HG03108 (cell line): ENCODE measurements around the gene IPPK.

Experiments
- ATAC-seq: cut with Tn5 transposase; IDR thresholded peaks from one replicate; pipeline ENCODE4 v1.9.1; 2021; ENCODE audit warnings: moderate library complexity; ENCODE audit not compliant: unreplicated experiment

The IPPK gene

GRCh38 chr9:92696619-92697018, 26.7 kb upstream of the IPPK start:
- no peak for ATAC-seq

DNA sequence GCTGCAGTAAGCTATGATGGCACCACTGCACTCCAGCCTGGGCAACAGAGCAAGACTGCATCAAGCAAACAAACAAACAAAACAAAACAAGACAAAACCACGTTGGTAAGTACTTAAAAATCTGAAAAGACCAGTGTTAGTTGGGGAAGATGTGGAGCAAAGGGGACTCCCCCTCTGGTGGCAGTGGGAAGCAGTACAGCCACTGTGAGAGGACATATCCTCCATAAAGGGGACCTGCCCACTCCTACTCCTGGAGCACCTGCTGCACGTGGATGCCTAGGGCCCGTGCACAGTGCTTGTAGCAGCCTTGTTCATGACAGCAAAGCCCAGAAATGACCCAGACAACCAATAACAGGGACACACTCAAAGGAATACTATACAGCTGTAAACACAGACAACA, 17.0 kb upstream of the IPPK start:
- no peak for ATAC-seq

DNA sequence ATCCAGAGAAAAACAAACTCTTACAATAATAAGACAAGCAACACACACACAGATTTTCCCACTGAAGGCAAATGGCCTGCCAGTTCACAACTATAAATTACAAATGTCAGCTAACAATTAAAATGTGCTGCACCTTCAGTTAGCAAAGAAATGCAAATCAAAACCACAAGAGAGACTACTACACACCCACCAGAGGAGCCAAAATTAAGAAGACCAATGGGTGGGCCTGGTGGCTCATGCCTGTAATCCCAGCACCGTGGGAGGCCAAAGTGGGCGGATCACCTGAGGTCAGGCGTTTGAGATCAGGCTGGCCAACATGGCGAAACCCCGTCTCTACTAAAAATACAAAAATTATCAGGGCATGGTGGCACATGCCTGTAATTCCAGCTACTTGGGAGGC, 15.1 kb upstream of the IPPK start:
- no peak for ATAC-seq

DNA sequence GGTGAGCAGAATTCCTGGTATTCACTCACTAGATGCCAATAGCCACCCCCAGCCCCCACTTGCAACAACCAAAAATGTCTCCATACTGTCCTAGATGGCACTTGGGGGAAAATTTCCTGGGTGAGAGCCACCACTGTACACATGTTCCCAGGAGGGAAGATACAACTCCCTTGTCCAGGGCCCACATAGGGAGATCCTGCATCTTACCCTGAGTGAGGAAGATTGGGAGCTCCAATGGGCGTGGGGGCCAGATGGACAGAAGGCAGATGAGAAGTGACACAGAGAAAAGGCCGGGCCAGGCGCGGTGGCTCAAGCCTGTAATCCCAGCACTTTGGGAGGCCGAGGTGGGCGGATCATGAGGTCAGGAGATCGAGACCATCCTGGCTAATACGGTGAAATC, 12.3 kb upstream of the IPPK start:
- no peak for ATAC-seq

DNA sequence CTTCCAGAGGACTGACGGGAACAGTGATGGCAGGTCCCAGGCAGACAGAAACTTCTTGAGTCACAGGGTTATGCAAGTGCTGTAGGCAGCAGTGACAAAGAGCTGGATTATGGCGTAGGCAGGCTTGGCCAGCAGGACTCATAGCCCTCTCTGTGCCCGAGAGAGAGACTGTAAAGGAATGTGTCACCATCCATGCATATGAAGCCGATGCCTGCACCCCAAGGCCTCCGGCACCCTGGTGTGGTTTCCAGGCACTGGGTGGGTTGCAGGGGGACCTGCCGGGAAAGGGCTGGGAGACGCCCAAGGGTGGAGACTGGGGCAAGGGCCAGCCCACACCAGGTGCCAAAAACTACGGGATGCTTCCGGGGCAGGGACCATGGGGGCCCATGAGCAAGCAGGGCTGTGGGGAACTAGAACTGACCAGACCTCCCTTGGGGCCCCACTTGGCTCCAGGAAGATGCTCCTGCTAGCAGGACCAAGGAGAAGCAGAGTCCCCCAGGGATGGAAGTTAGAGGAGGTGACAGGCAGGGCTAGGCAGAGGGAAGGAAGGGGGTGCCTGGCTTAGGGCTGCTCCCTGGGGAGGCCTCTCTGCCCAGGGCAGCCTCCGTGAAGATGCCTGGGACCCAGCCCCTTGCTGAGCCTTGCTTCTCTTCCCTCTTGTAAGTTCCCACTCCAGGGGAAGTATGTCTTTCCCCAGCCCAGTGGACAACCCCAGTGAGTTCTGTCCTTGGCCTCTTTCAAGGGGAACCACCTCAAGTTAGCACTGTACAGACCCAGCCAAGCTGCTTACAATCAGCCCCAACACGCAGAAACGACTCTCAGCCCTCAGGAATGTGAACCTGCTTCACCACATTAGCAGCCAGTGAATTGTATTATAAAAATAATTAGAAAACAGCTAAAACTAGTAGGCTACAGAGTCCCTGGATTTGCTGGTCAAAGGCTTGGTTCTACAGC, 10.5 kb upstream of the IPPK start:
- no peak for ATAC-seq

DNA sequence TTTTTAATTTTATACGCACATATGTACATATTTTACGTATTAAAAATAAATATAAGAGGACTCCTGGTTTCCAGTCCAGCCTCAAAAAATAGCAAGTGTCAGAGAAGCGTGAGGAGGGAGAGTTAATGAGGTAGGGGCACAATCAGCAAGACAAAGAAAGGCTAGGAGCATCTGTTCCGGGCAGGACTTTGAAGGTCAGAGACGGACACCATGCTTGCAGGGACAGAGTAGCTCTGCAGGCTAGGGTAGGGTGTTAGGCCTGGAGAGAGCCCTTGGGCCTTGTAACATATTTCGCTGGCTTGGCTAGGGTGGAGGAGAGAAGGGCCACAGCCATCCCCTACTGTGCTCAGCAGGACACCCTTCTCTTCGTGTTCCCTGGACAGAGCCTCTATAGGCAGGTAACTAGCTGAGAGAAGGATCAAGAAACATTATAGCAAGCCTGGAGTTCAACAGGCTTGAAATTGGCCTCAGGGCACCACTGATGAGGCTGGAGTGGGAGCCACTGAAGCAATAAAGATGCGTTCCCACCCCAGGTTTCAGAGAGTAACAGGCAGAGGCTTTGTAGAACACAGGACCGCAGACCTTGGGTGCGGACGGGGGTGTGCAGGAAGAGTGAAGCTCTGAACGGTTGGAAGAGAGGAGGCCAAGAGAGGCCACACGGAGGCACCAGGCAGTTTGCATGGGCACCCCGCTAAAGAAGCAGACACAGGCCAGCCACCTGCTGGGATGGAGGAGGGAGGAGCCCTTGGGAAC, 9.7 kb upstream of the IPPK start:
- no peak for ATAC-seq

DNA sequence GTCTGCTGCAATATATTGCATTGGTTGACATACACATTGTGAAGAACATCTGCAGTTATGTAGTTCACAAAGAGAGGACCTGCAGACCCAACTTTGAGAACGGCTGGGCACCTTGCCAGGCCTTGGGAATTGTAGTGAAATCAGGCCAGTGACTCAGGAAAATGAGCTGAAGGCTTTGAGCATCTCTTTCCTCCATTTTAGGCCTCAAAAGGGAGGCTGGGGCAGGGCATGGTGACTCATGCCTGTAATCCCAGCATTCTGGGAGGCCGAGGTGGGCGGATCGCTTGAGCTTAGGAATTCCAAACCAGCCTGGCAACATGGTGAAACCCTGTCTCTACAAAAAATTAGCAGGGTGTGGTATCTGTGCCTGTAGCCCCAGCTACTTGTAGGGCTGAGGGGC, 1.4 kb upstream of the IPPK start:
- no peak for ATAC-seq

DNA sequence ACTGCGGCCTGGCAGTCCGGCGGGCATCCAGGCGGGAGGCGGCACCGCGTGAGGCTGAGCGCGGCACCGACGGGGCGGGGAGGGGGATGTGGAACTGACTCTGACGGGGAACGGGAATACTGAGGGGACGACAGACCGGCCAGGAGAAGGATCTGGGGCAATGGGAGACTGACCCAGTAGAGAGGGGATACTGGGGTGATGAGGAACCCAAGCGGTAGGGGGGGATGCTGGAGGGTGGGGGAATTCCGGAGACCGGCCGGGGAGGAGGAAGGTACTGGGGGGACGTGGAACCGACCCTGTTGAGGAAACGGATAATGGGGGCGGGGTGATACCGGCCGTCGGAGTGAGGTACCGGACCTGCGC, 423 bp downstream of the IPPK start:
- no peak for ATAC-seq

GRCh38 chr9:92668746-92669526, 995 bp downstream of the IPPK start:
- ATAC-seq = no peak

DNA sequence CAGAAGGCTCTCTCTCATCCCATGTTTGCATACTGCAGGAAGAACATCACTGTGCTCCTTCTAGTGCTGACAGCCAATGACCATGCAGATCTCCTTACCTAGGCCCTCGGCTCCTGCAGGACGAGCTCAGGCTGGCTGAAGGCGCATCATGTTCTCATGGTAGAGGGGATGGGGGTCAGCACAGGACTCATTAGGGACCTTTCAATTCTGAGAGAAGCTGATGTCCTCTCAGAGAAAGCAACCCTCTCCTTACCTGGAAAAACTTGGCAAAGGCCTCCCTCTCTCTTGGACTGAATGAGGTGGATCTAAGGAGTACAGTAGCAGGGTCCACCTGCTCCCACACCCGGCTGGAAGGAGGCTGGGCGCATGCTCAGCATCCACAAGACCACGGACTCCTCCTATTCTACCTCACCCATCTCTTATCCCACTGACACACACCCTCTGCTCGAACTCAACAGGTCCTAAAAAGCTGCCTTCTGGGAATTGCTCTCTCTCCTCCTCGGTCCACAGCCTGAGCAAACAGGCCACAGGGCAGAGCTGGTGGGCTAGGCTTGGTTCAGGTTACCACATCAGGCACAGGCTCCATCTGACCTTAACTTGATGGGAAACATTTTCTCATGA, 2.9 kb downstream of the IPPK start:
- no peak for ATAC-seq

- ATAC-seq = no peak
These were observed 3.7 kb downstream of the IPPK start for GRCh38 chr9:92666236-92666635.

- no peak for ATAC-seq
These were observed 4.1 kb downstream of the IPPK start for GRCh38 chr9:92665836-92666235.

DNA sequence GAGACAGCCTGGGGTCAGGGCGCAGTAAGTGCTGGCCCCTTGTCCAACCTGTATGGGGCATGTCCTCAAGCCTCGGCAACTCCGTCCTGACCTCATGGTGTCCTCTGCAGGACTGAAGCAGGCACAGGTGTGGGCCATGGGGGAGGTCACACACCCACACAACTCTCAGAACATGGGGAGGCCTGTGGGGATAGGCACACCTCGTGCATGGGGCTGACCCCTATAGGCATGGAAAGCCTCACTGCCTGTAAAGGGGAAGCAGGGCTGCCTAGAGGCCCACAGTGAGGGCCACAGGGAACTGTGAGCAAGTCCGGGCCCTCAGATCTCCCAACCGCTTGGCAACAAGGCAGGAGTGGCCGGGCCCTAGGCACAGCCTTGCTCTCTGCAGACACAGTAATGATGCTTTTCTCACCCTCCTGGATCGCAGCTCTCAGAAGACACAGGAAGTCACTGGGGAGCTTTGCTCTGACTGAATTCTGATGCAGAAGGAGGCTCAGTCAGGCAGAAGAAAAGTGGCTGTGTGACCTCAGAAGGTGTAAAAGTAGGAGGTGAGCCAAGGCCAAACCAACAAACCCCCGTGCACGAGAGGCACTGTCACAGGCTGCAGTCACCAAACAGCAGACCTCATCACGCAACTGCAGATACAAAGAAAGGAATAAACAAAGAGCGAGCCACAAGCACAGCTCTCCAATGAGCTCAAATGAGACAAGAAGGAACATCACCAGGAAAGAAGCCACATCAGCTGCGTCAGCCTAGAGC, 5.4 kb downstream of the IPPK start:
- ATAC-seq = no peak

DNA sequence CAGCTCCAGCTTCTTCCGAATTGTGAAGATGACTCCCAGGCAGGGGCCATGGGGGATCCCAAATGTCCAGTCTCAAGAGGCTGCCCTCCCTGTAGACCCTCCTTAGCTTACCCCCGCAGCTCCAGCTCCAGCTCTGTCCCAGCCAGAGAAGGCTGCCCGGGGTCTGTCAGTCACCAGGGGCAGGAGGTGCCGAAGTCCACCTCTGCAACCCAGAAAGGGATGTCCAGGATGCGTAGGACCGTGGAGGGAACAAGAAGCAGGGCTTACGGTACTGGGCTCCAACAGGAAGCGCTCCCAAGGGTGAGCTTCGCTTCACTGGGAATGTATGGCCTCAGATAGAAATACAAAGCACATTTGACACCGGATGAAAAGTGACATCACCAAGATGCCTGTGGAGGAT, 6.0 kb downstream of the IPPK start:
- ATAC-seq = no peak

DNA sequence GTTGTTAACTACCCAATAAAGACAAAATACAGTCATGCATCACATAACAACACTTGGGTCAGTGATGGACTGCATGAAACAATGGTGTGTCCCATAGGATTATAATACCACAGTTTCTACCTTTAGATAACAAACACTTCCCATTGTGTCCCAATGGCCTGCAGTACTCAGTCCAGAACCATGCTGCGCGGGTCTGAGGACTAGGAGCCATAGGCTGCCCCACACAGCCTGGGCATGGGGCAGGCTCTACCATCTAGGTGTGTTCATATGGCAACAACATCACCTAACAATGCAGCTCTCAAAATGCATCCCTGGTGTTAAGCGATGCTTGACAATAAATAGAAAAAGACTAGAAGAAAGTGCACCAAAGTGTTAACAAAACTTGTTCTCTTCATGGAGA, 6.8 kb downstream of the IPPK start:
- ATAC-seq = no peak

DNA sequence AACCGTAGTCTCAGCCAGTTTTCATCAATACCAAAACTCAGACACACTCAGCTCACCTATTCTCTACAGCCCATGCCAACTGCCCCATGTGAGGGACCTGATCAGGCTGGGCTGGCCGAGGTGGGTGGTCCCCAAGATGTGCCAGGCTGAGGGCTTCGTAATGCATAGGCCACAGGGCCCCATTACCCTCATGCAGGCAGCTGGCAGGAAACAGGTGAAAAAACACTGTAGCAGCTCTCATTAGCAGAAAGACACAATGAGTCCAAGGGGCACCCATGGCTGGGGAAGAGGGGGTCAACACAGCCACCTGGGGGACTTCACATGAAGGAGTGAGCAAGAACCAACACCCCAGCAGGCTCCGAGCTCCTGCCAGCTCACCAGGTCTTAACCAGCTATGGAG, 8.2 kb downstream of the IPPK start:
- ATAC-seq = no peak

DNA sequence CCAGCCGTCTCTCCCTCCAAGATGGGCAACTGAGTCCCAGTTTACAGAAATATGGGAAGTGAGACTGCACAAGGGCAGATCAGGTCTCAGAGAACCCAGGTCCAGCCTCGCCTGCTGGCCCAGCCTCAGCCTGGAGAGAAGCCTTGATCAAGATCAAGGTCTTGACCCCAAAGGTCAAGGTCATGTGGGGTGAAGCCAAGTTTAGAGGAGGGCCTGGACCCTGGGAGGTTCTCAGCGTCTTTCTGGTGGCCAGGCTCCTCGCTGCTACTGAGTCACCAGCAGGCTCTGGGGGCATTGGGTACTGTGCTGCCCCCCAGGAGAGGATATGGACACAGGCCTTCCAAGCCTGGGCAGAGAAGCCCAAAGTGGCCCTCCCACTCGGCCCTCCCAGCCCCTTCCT, 8.8 kb downstream of the IPPK start:
- ATAC-seq = no peak

DNA sequence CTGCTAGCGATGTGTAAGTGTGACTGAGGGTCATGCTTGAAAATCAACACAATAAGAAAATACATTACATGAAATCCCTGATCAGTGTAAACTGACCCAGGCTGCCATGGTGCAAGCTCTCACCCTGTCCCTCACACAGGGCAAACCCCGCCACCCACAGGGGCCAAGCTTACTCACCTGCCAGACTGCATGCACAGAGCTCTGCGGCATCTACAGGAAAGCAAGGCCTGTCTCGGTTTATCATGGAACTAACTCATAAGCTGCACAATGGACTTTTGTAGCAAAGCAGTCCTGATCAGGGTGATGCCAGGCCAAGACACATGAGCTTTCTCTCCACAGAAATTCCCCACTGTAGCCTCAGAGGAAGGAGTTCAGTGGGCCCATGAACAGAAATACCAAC, 9.7 kb downstream of the IPPK start:
- no peak for ATAC-seq

GRCh38 chr9:92659601-92660000, 10.3 kb downstream of the IPPK start:
- no peak for ATAC-seq

DNA sequence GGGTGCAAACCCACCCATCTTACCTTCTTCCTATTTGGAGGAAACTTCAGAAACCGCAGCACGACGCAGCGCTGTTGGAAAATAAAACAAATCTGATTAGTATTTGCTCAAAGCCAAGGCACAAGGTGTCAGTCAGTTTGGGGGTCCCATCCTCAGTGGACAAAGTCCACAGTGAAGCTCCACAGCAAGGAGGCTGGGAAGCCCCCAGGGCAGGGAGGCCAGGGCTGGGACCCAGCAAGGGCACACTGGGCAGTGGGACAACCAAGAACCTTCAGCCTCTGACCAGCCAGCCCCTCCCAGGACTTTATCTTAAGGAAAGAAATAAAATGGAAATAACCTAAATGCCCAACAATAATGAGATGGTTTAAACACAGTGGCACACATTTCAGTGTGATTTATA, 11.3 kb downstream of the IPPK start:
- no peak for ATAC-seq
